ENCODE data around the gene PPARG.

- TF ChIP-seq, protein P1, sequence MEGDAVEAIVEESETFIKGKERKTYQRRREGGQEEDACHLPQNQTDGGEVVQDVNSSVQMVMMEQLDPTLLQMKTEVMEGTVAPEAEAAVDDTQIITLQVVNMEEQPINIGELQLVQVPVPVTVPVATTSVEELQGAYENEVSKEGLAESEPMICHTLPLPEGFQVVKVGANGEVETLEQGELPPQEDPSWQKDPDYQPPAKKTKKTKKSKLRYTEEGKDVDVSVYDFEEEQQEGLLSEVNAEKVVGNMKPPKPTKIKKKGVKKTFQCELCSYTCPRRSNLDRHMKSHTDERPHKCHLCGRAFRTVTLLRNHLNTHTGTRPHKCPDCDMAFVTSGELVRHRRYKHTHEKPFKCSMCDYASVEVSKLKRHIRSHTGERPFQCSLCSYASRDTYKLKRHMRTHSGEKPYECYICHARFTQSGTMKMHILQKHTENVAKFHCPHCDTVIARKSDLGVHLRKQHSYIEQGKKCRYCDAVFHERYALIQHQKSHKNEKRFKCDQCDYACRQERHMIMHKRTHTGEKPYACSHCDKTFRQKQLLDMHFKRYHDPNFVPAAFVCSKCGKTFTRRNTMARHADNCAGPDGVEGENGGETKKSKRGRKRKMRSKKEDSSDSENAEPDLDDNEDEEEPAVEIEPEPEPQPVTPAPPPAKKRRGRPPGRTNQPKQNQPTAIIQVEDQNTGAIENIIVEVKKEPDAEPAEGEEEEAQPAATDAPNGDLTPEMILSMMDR (IDR thresholded peaks at IDR 0.05) = no peak
- no peak for TF ChIP-seq POLR2A (IDR thresholded peaks at IDR 0.05)
Observed at GRCh38 chr3:12438318-12438717, 149.4 kb downstream of the PPARG start.
